ENCODE data around the gene SON. TPM values are rescaled to one million over a fixed set of nuclear protein-coding genes. Genes with fewer than 3 reads are reported as not detected.

Gene SON
- total and polyA plus RNA-seq, 2 of the 13 experiments (the other 11 are each of a cell fraction or from before 2014, with no cell fraction given) = 61.3 to 78.3 TPM

DNA sequence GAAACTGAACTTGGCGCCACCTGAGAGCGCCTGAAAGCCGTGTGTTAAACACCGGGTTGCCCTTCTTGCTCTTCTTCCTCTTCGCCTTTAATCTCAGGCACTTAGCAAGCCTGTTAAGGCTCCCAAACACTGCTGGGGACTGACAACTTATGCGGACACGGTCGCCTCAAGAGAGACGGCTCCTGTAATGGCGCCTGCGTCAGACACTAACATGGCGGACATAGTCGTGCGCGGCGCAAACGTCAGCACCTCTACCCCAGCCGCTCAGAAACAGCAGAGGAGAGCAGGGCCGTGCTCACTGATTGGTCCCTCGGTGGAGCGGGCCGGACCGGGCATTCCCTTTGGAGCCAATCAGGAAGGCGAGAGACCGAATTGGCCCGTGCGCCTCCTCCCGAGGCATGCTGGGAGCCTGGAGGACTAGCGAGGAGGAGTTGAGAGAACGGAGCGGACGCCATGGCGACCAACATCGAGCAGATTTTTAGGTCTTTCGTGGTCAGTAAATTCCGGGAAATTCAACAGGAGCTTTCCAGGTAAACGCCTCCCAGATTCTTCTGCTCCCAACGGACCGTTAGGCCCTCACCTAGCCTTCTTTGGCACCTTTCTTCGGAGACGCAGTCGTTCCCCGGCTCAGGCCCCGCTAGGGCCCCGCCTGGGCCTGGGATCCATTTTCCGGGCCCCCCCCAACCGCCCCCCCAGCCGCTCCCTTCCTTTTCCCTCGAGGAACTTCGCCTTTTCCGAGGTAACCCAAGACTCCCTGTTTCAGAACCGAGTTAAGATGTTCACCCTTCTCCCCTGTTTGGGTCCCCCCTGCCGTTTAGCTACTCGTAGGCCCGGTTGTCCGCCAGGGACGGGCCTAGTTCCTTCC, at the start of gene SON (continued):
- TF ChIP-seq, protein P1, sequence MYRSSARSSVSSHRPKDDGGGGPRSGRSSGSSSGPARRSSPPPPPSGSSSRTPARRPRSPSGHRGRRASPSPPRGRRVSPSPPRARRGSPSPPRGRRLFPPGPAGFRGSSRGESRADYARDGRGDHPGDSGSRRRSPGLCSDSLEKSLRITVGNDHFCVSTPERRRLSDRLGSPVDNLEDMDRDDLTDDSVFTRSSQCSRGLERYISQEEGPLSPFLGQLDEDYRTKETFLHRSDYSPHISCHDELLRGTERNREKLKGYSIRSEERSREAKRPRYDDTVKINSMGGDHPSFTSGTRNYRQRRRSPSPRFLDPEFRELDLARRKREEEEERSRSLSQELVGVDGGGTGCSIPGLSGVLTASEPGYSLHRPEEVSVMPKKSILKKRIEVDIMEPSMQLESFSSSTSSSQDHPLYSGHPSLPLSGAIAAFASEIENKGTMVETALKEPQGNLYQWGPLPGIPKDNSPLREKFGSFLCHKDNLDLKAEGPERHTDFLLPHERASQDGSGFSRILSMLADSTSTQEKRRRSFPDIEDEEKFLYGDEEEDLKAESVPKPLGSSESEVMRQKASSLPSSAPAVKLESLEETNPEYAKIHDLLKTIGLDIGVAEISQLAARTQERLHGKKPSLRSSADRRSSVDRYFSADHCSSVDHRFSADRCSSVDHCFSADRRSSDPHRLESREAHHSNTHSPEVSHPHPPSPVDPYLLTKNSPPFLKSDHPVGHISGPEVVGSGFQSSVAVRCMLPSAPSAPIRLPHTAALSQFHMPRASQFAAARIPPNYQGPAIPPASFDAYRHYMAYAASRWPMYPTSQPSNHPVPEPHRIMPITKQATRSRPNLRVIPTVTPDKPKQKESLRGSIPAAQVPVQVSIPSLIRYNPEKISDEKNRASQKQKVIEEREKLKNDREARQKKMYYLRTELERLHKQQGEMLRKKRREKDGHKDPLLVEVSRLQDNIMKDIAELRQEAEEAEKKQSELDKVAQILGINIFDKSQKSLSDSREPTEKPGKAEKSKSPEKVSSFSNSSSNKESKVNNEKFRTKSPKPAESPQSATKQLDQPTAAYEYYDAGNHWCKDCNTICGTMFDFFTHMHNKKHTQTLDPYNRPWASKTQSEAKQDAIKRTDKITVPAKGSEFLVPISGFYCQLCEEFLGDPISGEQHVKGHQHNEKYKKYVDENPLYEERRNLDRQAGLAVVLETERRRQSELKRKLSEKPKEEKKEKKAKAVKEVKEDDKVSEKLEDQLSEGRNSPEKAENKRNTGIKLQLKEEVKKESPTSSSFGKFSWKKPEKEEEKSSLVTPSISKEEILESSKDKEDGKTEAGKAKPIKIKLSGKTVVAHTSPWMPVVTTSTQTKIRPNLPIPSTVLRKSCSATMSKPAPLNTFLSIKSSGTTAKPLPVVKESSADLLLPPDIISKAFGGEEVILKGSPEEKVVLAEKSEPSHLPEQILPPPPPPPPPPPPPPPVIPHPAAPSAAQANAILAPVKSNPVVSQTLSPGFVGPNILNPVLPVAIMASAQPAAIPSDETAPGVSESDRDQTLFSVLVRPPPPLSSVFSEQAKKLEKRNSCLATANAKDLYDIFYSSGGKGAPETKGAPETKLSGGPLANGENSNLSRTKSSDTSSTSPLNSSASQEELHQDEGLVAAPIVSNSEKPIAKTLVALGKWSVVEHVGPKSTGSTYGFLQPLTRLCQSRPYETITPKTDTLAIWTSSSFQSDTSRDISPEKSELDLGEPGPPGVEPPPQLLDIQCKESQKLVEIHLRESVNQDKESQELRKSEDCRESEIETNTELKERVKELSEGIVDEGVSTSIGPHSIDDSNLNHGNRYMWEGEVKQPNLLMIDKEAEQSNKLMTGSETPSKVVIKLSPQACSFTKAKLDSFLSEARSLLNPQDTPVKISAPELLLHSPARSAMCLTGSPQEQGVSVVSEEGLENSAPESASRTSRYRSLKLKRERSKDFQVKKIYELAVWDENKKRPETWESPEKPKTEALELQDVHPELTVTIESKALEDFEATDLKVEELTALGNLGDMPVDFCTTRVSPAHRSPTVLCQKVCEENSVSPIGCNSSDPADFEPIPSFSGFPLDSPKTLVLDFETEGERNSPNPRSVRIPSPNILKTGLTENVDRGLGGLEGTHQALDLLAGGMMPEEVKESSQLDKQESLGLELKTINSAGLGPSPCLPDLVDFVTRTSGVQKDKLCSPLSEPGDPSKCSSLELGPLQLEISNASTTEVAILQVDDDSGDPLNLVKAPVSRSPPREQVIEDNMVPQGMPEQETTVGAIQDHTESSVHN (CRISPR knock-in tag; IDR thresholded peaks at IDR 0.05) = no peak
- TF ChIP-seq TBP (CRISPR knock-in tag; IDR thresholded peaks at IDR 0.05) (no peak), ZNF446 (CRISPR knock-in tag; IDR thresholded peaks at IDR 0.05) (no peak), ZNF569 (CRISPR knock-in tag; IDR thresholded peaks at IDR 0.05; ENCODE audit: borderline replicate concordance) (no peak), MZF1 (CRISPR knock-in tag; IDR thresholded peaks at IDR 0.05; ENCODE audit: borderline replicate concordance) (no peak), RFX3 (CRISPR knock-in tag; IDR thresholded peaks at IDR 0.05) (peak; percentile 53; the same call in 1 of the 2 replicates), HNRNPUL1 (IDR thresholded peaks at IDR 0.05; ENCODE audit: low read depth, low read length) (no peak), MTF1 (CRISPR knock-in tag; IDR thresholded peaks at IDR 0.05) (peak; percentile 26; the same call in 1 of the 2 replicates), ZNF75D (CRISPR knock-in tag; IDR thresholded peaks at IDR 0.05; ENCODE audit: borderline replicate concordance) (no peak), ZNF749 (CRISPR knock-in tag; IDR thresholded peaks at IDR 0.05; ENCODE audit: borderline replicate concordance) (0 out of 2 replicates have a peak, but pooled peaks have one; percentile 27)
- TF ChIP-seq, protein P2, sequence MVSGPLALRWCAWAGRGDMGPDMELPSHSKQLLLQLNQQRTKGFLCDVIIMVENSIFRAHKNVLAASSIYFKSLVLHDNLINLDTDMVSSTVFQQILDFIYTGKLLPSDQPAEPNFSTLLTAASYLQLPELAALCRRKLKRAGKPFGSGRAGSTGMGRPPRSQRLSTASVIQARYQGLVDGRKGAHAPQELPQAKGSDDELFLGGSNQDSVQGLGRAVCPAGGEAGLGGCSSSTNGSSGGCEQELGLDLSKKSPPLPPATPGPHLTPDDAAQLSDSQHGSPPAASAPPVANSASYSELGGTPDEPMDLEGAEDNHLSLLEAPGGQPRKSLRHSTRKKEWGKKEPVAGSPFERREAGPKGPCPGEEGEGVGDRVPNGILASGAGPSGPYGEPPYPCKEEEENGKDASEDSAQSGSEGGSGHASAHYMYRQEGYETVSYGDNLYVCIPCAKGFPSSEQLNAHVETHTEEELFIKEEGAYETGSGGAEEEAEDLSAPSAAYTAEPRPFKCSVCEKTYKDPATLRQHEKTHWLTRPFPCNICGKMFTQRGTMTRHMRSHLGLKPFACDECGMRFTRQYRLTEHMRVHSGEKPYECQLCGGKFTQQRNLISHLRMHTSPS (CRISPR knock-in tag; IDR thresholded peaks at IDR 0.05; ENCODE audit: low read depth) = no peak
- TF ChIP-seq, protein P3, sequence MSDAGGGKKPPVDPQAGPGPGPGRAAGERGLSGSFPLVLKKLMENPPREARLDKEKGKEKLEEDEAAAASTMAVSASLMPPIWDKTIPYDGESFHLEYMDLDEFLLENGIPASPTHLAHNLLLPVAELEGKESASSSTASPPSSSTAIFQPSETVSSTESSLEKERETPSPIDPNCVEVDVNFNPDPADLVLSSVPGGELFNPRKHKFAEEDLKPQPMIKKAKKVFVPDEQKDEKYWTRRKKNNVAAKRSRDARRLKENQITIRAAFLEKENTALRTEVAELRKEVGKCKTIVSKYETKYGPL (CRISPR knock-in tag; IDR thresholded peaks at IDR 0.05) = no peak
- TF ChIP-seq, protein P4, sequence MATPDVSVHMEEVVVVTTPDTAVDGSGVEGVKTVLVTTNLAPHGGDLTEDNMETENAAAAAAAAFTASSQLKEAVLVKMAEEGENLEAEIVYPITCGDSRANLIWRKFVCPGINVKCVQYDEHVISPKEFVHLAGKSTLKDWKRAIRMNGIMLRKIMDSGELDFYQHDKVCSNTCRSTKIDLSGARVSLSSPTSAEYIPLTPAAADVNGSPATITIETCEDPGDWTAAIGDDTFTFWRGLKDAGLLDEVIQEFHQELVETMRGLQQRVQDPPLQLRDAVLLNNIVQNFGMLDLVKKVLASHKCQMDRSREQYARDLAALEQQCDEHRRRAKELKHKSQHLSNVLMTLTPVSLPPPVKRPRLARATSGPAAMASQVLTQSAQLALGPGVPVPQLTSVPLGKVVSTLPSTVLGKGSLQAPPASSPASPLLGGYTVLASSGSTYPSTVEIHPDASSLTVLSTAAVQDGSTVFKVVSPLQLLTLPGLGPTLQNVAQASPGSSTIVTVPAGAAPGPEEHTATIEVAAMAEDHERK (CRISPR knock-in tag; IDR thresholded peaks at IDR 0.05; ENCODE audit: low read depth) = peak; percentile 65; the same call in 1 of the 2 replicates

Measured in HepG2 (cell line).